ENCODE data around the gene SFI1. TPM values are rescaled to one million over a fixed set of nuclear protein-coding genes. Genes with fewer than 3 reads are reported as not detected.

SFI1 gene
- total and polyA plus RNA-seq, 2 of the 8 experiments (the other 6 are each of a cell fraction or from before 2014, with no cell fraction given): 10.4 to 30.1 TPM

GRCh38 chr22:31637891-31638618, 141.7 kb downstream of the SFI1 start (continued):
- TF ChIP-seq RNF2 (IDR thresholded peaks at IDR 0.05; ENCODE audit: borderline replicate concordance, low read depth, low read length, missing control alignments, poor library complexity, severe bottlenecking): no peak
- TF ChIP-seq HDAC2 (IDR thresholded peaks at IDR 0.05; ENCODE audit: borderline replicate concordance in 1 of 2, low read depth in 2 of 2, low read length in 2 of 2): no peak
- TF ChIP-seq SP4 (IDR thresholded peaks at IDR 0.05; ENCODE audit: low read length): no peak
- TF ChIP-seq, protein P1, sequence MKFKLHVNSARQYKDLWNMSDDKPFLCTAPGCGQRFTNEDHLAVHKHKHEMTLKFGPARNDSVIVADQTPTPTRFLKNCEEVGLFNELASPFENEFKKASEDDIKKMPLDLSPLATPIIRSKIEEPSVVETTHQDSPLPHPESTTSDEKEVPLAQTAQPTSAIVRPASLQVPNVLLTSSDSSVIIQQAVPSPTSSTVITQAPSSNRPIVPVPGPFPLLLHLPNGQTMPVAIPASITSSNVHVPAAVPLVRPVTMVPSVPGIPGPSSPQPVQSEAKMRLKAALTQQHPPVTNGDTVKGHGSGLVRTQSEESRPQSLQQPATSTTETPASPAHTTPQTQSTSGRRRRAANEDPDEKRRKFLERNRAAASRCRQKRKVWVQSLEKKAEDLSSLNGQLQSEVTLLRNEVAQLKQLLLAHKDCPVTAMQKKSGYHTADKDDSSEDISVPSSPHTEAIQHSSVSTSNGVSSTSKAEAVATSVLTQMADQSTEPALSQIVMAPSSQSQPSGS (IDR thresholded peaks at IDR 0.05; ENCODE audit: low read length): no peak
- TF ChIP-seq BACH1 (IDR thresholded peaks at IDR 0.05; ENCODE audit: low read length): no peak
- no peak for TF ChIP-seq CEBPB (IDR thresholded peaks at IDR 0.05; ENCODE audit: low read depth, low read length)
- TF ChIP-seq SAP30 (IDR thresholded peaks at IDR 0.05; ENCODE audit: insufficient read depth, insufficient replicate concordance, low read length): no peak
- TF ChIP-seq FOSL1 (IDR thresholded peaks at IDR 0.05; ENCODE audit: insufficient read depth, low read depth, low read length): no peak
- no peak for TF ChIP-seq RFX5 (IDR thresholded peaks at IDR 0.05; ENCODE audit: borderline replicate concordance, low read depth, low read length)
